IMR-90 (cell line): ENCODE measurements around the gene AUTS2. TPM values are rescaled to one million over a fixed set of nuclear protein-coding genes. Genes with fewer than 3 reads are reported as not detected.

Experiments used
- ATAC-seq: fragments of 200-7000 bp; cut with Tn5 transposase; 2 replicates; pipeline ENCODE4 v1.9.1; 2020; ENCODE audit warnings: low read depth, mild to moderate bottlenecking, moderate library complexity
- BruUV-seq: library from RNA; stranded (reverse); fragments of 400-500 nt; replicated peaks from 2 replicates; lab custom pipeline; 2021; lab: Mats Ljungman, UMichigan
- CTCF ChIA-PET: fragments of 300-600 bp; formaldehyde crosslinking; extraction: SDS; loops from one replicate; lab custom pipeline; 2021; ENCODE audit warnings: antibody characterized with exemption; lab: Yijun Ruan, JAX
- POLR2A ChIA-PET: fragments of 300-600 bp; sonication (Branson Sonifier 250); formaldehyde crosslinking; loops from one replicate; lab custom pipeline; 2022; ENCODE audit warnings: antibody characterized with exemption; ENCODE audit not compliant: unreplicated experiment; lab: Charles Lee
- DNase-seq: peaks from one replicate; pipeline ENCODE4 v3.0.0; 2013
- H2AFZ ChIP-seq: replicated peaks from 2 replicates; pipeline ENCODE3; 2013; ENCODE audit warnings: low read length, mild to moderate bottlenecking; ENCODE audit not compliant: poor library complexity
- H2AK5ac ChIP-seq: 2 replicates; pipeline ENCODE4 v1.6.1; 2013; ENCODE audit warnings: low read depth, low read length, inconsistent platforms
- H2AK9ac ChIP-seq: replicated peaks from 2 replicates; pipeline ENCODE3; 2013; ENCODE audit warnings: mild to moderate bottlenecking, low read depth, low read length, moderate library complexity; ENCODE audit not compliant: poor library complexity
- H2BK120ac ChIP-seq: 2 replicates; pipeline ENCODE4 v1.6.1; 2013; ENCODE audit warnings: low read depth, low read length, inconsistent platforms
- H2BK15ac ChIP-seq: 3 replicates; pipeline ENCODE4 v1.6.1; 2013; ENCODE audit warnings: low read depth, low read length, inconsistent platforms
- H2BK20ac ChIP-seq: 2 replicates; pipeline ENCODE4 v1.6.1; 2013; ENCODE audit warnings: low read depth, mild to moderate bottlenecking, inconsistent platforms, low read length, moderate library complexity
- H2BK5ac ChIP-seq: 2 replicates; pipeline ENCODE4 v1.6.1; 2013; ENCODE audit warnings: mild to moderate bottlenecking, low read depth, low read length, inconsistent platforms; ENCODE audit not compliant: poor library complexity, severe bottlenecking
- H3K14ac ChIP-seq: replicated peaks from 2 replicates; pipeline ENCODE4 v1.6.1; 2013; ENCODE audit warnings: low read depth, low read length, inconsistent platforms
- H3K18ac ChIP-seq: 2 replicates; pipeline ENCODE4 v1.6.1; 2013; ENCODE audit warnings: low read depth, low read length, control low read depth
- H3K23ac ChIP-seq: 2 replicates; pipeline ENCODE4 v1.6.1; 2013; ENCODE audit warnings: low read depth, low read length, inconsistent platforms
- H3K27ac ChIP-seq: 2 replicates; pipeline ENCODE4 v1.5.1; 2013; ENCODE audit warnings: mild to moderate bottlenecking, control low read depth, low read length; ENCODE audit not compliant: insufficient read depth
- H3K27me3 ChIP-seq: 2 replicates; pipeline ENCODE4 v1.6.1; 2013; ENCODE audit warnings: low read length; ENCODE audit not compliant: control insufficient read depth, insufficient read depth
- H3K36me3 ChIP-seq: 2 replicates; pipeline ENCODE4 v1.6.1; 2013; ENCODE audit warnings: low read length, mixed read lengths; ENCODE audit not compliant: control insufficient read depth, insufficient read depth
- H3K4ac ChIP-seq: 2 replicates; pipeline ENCODE4 v1.6.1; 2013; ENCODE audit warnings: low read depth, low read length, inconsistent platforms
- H3K4me1 ChIP-seq: 2 replicates; pipeline ENCODE4 v1.6.1; 2013; ENCODE audit warnings: low read length, mixed read lengths; ENCODE audit not compliant: control insufficient read depth, insufficient read depth
- H3K4me2 ChIP-seq: 2 replicates; pipeline ENCODE4 v1.6.1; 2013; ENCODE audit warnings: low read depth, mild to moderate bottlenecking, control low read depth, low read length, moderate library complexity
- H3K4me3 ChIP-seq: 2 replicates; pipeline ENCODE4 v1.5.1; 2013; ENCODE audit warnings: low read depth, mild to moderate bottlenecking, control low read depth, low read length, moderate library complexity; ENCODE audit not compliant: insufficient read depth
- H3K56ac ChIP-seq: 2 replicates; pipeline ENCODE4 v1.6.1; 2013; ENCODE audit warnings: low read length, inconsistent platforms; ENCODE audit not compliant: insufficient read depth; ENCODE audit errors: extremely low read depth
- H3K79me1 ChIP-seq, 2 experiments: 2 replicates each; pipeline ENCODE4 v1.6.1; 2013; ENCODE audit warnings: low read length in 2 of 2, inconsistent platforms in 1 of 2, low read depth in 1 of 2
- H3K9ac ChIP-seq: 2 replicates; pipeline ENCODE4 v1.6.1; 2013; ENCODE audit warnings: low read depth, low read length, control low read depth
- H3K9me1 ChIP-seq: 2 replicates; pipeline ENCODE4 v1.6.1; 2013; ENCODE audit warnings: low read length, inconsistent platforms; ENCODE audit not compliant: insufficient read depth
- H3K9me3 ChIP-seq: 2 replicates; pipeline ENCODE4 v1.6.1; 2013; ENCODE audit warnings: low read length; ENCODE audit not compliant: control insufficient read depth, insufficient read depth
- H4K20me1 ChIP-seq: 2 replicates; pipeline ENCODE4 v1.6.1; 2013; ENCODE audit warnings: low read length, inconsistent platforms; ENCODE audit not compliant: insufficient read depth
- H4K5ac ChIP-seq: 2 replicates; pipeline ENCODE4 v1.6.1; 2013; ENCODE audit warnings: mild to moderate bottlenecking, low read depth, low read length, control low read depth
- H4K8ac ChIP-seq, 2 experiments: 2 replicates each; pipeline ENCODE4 v1.6.1; 2013; ENCODE audit warnings: low read depth in 2 of 2, low read length in 2 of 2, control low read depth in 1 of 2, inconsistent platforms in 1 of 2
- H4K91ac ChIP-seq: 2 replicates; pipeline ENCODE4 v1.6.1; 2013; ENCODE audit warnings: low read depth, low read length, inconsistent platforms; ENCODE audit not compliant: insufficient read depth
- ELK1 ChIP-seq: fragments of 150-350 bp; IDR thresholded peaks from 2 replicates; pipeline ENCODE4 v1.6.1; 2016; ENCODE audit warnings: low read depth, mild to moderate bottlenecking, low read length, moderate library complexity, borderline replicate concordance
- POLR2A ChIP-seq: IDR thresholded peaks from 2 replicates; pipeline ENCODE4 v1.6.1; 2012; ENCODE audit warnings: mild to moderate bottlenecking, low read depth, low read length
- RAD21 ChIP-seq: IDR thresholded peaks from 2 replicates; pipeline ENCODE4 v1.6.1; 2012; ENCODE audit warnings: low read length, improper control_type of control experiment
- SMC3 ChIP-seq: fragments of 150-350 bp; IDR thresholded peaks from 2 replicates; pipeline ENCODE4 v1.6.1; 2016; ENCODE audit warnings: low read depth, mild to moderate bottlenecking, antibody characterized with exemption, low read length, moderate library complexity
- WGBS, 2 experiments: methylation state at CpG; one replicate each; pipeline versions ENCODE4 v1.1.5 to v1.1.7; 2013; ENCODE audit warnings: missing lambda C conversion rate in 2 of 2; ENCODE audit not compliant: insufficient read length in 1 of 2; ENCODE audit errors: extremely low coverage in 2 of 2; 5-methylcytosine and 5-hydroxymethylcytosine counted together
- dilution Hi-C: fragments of 300-500 bp; cut with HindIII; formaldehyde crosslinking; loops from one replicate; pipeline ENCODE4 v1.14.3; 2018; ENCODE audit warnings: low sequenced_read_pairs; ENCODE audit not compliant: unreplicated experiment
- in situ Hi-C: fragments of 300-500 bp; cut with MboI; formaldehyde crosslinking; loops from 3 replicates; pipeline ENCODE4 v1.14.3; 2019; ENCODE audit warnings: low sequenced_read_pairs, inconsistent platforms, mixed read lengths
- intact Hi-C: fragments of 100-400 bp; cut with micrococcal nuclease; formaldehyde crosslinking; loops from 2 replicates; pipeline ENCODE4 v1.10.0; 2022
- polyA plus RNA-seq, 3 experiments: library from polyadenylated mRNA; depleted of rRNA; stranded (reverse); fragments of >200 nt; gene quantifications; 2 replicates each; pipeline ENCODE4 v1.2.3, GENCODE V29; 2012; ENCODE audit warnings: low replicate concordance in 1 of 3
- total RNA-seq: library from RNA; depleted of rRNA; stranded (reverse); fragments of >200 nt; gene quantifications from 2 replicates; pipeline ENCODE4 v1.2.3, GENCODE V29; 2012

AUTS2 gene
- total and polyA plus RNA-seq, 2 of the 4 experiments (the other 2 are of a cell fraction), result 0.90 to 3.0 TPM

GRCh38 chr7:70673778-70674570 is 1075.7 kb downstream of the AUTS2 start:
- no peak overlapping the region for H4K8ac ChIP-seq
- no peak overlapping the region for H3K9ac ChIP-seq
- no peak overlapping the region for H2AFZ ChIP-seq
- WGBS, 2 experiments, result no CpG with 5 or more reads among the region's 11 CpGs
- POLR2A ChIA-PET, result no interaction called here
- H2BK15ac ChIP-seq, result no peak overlapping the region
- no peak overlapping the region for H3K18ac ChIP-seq
- BruUV-seq, result no TSS peak
- DNase-seq, result no peak
- H2BK20ac ChIP-seq, result no peak overlapping the region
- no peak overlapping the region for H3K27ac ChIP-seq
- in situ Hi-C loops, result no loop called here
- H2BK120ac ChIP-seq, result no peak overlapping the region
- no peak overlapping the region for H3K4me2 ChIP-seq
- TF ChIP-seq POLR2A (no peak), RAD21 (no peak), SMC3 (no peak), ELK1 (no peak)
- no peaks in the 10 kb centered on the region for H3K4me1 ChIP-seq
- dilution Hi-C loops, result no loop called here
- H3K23ac ChIP-seq, result no peak overlapping the region
- no peaks in the 10 kb centered on the region for H3K9me1 ChIP-seq
- no peak overlapping the region for H3K4me3 ChIP-seq
- H3K27me3 ChIP-seq, result peaks cover 2% of the 10 kb centered on the region; the same call in 1 of the 2 replicates
- H4K5ac ChIP-seq, result no peak overlapping the region
- no peaks in the 10 kb centered on the region for H3K9me3 ChIP-seq
- H3K79me1 ChIP-seq, result no peaks in the 10 kb centered on the region
- H3K36me3 ChIP-seq, result no peaks in the 10 kb centered on the region
- H3K56ac ChIP-seq, result no peak overlapping the region
- CTCF ChIA-PET, result no interaction called here
- no peak overlapping the region for H2BK5ac ChIP-seq
- no peak for ATAC-seq
- H4K91ac ChIP-seq, result no peak overlapping the region
- H3K4ac ChIP-seq, result no peak overlapping the region
- H3K14ac ChIP-seq, result no peak overlapping the region
- H2AK5ac ChIP-seq, result no peak overlapping the region
- intact Hi-C loops, result no loop called here
- no peak overlapping the region for H2AK9ac ChIP-seq
- no peaks in the 10 kb centered on the region for H4K20me1 ChIP-seq
